H1 (cell line): Measurements from ENCODE around the gene MCC.

Experiments
- BACH1 ChIP-seq: IDR thresholded peaks from 2 replicates; pipeline ENCODE4 v1.6.1; 2012; ENCODE audit warnings: low read length, improper control_type of control experiment
- BRCA1 ChIP-seq: IDR thresholded peaks from 2 replicates; pipeline ENCODE4 v1.6.1; 2012; ENCODE audit warnings: low read depth, low read length, improper control_type of control experiment
- CTCF ChIP-seq, 3 experiments: IDR thresholded peaks; 1 replicate in 2 of 3; 2 replicates in 1 of 3; pipeline versions ENCODE4 v1.5.1 to v1.6.1; 2011; ENCODE audit warnings: low read length in 3 of 3, mild to moderate bottlenecking in 3 of 3, inconsistent platforms in 2 of 3, low read depth in 1 of 3, moderate library complexity in 1 of 3; ENCODE audit not compliant: insufficient read depth in 1 of 3; ENCODE audit errors: control extremely low read depth in 1 of 3
- HDAC2 ChIP-seq, 2 experiments: fragments of 300-600 bp in 1 of 2; sonication (generic) in 1 of 2; IDR thresholded peaks; 2 replicates each; pipeline ENCODE4 v1.6.1; 2011 to 2012; ENCODE audit warnings: low read depth in 2 of 2, low read length in 2 of 2, mild to moderate bottlenecking in 2 of 2, moderate library complexity in 2 of 2, borderline replicate concordance in 1 of 2, inconsistent platforms in 1 of 2
- KDM5A ChIP-seq: fragments of 200-600 bp; IDR thresholded peaks from 2 replicates; pipeline ENCODE4 v1.7.1; 2012; ENCODE audit warnings: mild to moderate bottlenecking, low read length, inconsistent platforms, mixed read lengths
- MAX ChIP-seq: IDR thresholded peaks from 2 replicates; pipeline ENCODE4 v1.6.1; 2012; ENCODE audit warnings: inconsistent platforms
- RAD21 ChIP-seq, 2 experiments: IDR thresholded peaks in 1 of 2; conservative IDR thresholded peaks in 1 of 2; 2 replicates each; pipeline ENCODE4 v1.6.1; 2011; ENCODE audit warnings: low read depth in 2 of 2, low read length in 2 of 2, improper control_type of control experiment in 1 of 2, inconsistent platforms in 1 of 2, mild to moderate bottlenecking in 1 of 2, moderate library complexity in 1 of 2
- SP1 ChIP-seq: IDR thresholded peaks from 2 replicates; pipeline ENCODE4 v1.6.1; 2011; ENCODE audit warnings: low read depth, low read length

GRCh38 chr5:113087976-113088514 is 400.2 kb downstream of the MCC start:
- TF ChIP-seq SP1 (no peak), CTCF (IDR thresholded peaks at IDR 0.05; ENCODE audit: control extremely low read depth in 1 of 3, insufficient read depth in 1 of 3, low read depth in 1 of 3, low read length in 3 of 3) (no peak), KDM5A (no peak), RAD21 (IDR thresholded peaks at IDR 0.05 in 1 of 2, conservative IDR thresholded peaks at IDR 0.05 in 1 of 2; ENCODE audit: low read depth in 2 of 2, low read length in 2 of 2) (no peak), BRCA1 (no peak), MAX (no peak), BACH1 (0 out of 2 replicates have a peak, but pooled peaks have one; percentile 19), HDAC2 (IDR thresholded peaks at IDR 0.05; ENCODE audit: borderline replicate concordance in 1 of 2, low read depth in 2 of 2, low read length in 2 of 2) (no peak)
